HG02759 (cell line): ENCODE results near the gene CDHR5.
"Not testable (repeated sequence)": the region's sequence is repeated elsewhere in the genome, so short reads cannot be mapped to it uniquely, and the experiment has no call there.

Experiments used
- ATAC-seq: cut with Tn5 transposase; IDR thresholded peaks from one replicate; pipeline ENCODE4 v1.9.1; 2021; ENCODE audit warnings: mild to moderate bottlenecking, moderate library complexity; ENCODE audit not compliant: unreplicated experiment

CDHR5 gene

GRCh38 chr11:624705-625635 is at the start of gene CDHR5:
CDHR5 (minus strand) TSS chr11:624955; CDS start chr11:624902, 53 bp downstream.
- no peak for ATAC-seq

GRCh38 chr11:674406-674805 is 49.7 kb upstream of the CDHR5 start:
- ATAC-seq = no peak

GRCh38 chr11:673866-674265 is 49.1 kb upstream of the CDHR5 start:
- ATAC-seq = no peak

GRCh38 chr11:665704-666281 is 41.0 kb upstream of the CDHR5 start:
- no peak for ATAC-seq

GRCh38 chr11:665062-665703 is 40.4 kb upstream of the CDHR5 start:
- no peak for ATAC-seq

GRCh38 chr11:662689-663274 is 38.0 kb upstream of the CDHR5 start:
- ATAC-seq = no peak

GRCh38 chr11:660681-661444 is 36.1 kb upstream of the CDHR5 start:
- no peak for ATAC-seq

GRCh38 chr11:660281-660680 is 35.5 kb upstream of the CDHR5 start:
- no peak for ATAC-seq

- no peak for ATAC-seq
These were observed 34.9 kb upstream of the CDHR5 start for GRCh38 chr11:659532-660085.

GRCh38 chr11:657691-658126 is 33.0 kb upstream of the CDHR5 start:
- ATAC-seq = no peak

GRCh38 chr11:656866-657265 is 32.1 kb upstream of the CDHR5 start:
- no peak for ATAC-seq

GRCh38 chr11:656426-656825 is 31.7 kb upstream of the CDHR5 start:
- ATAC-seq = no peak

- no peak for ATAC-seq
These were observed 30.4 kb upstream of the CDHR5 start for GRCh38 chr11:655036-655726.

- ATAC-seq = not testable (repeated sequence)
These were observed 29.7 kb upstream of the CDHR5 start for GRCh38 chr11:654444-654843.

- no peak for ATAC-seq
These were observed 29.1 kb upstream of the CDHR5 start for GRCh38 chr11:653837-654236.

- ATAC-seq = not testable (repeated sequence)
These were observed 28.4 kb upstream of the CDHR5 start for GRCh38 chr11:653136-653535.

- ATAC-seq = no peak
These were observed 25.7 kb upstream of the CDHR5 start for GRCh38 chr11:650482-650881.

GRCh38 chr11:647672-648158 is 23.0 kb upstream of the CDHR5 start:
- not testable (repeated sequence) for ATAC-seq

GRCh38 chr11:646214-646613 is 21.5 kb upstream of the CDHR5 start:
- no peak for ATAC-seq

- no peak for ATAC-seq
These were observed 20.8 kb upstream of the CDHR5 start for GRCh38 chr11:645536-645935.
